Endodermal cell (in vitro differentiated cells): ENCODE data around the gene HLA-G. TPM values are rescaled to one million over a fixed set of nuclear protein-coding genes. Genes with fewer than 3 reads are reported as not detected.

ENCODE experiments used
- total RNA-seq, 2 donors: library from RNA; stranded (reverse); fragmentation: NEBNext Ultra II Directional in 1 of 2; extraction: Animal tissue kit (Norgen Biotek cat#: 25700) in 1 of 2; gene quantifications; 2 replicates in 1 of 2; 3 replicates in 1 of 2; pipeline ENCODE4 v1.2.1, GENCODE V29; 2021

HLA-G gene
- total RNA-seq, 2 donors from 2014 or later = 0.58 to 1.1 TPM

Other genes with a start within 250 kb of the HLA-G start
- not detected for gene OR2H2, start 242.7 kb upstream of the HLA-G start, total RNA-seq
- 10 to 100 TPM; 81.8 to 99.1 TPM for gene GABBR1, start 194.6 kb upstream of the HLA-G start, total RNA-seq
- gene MOG, start 170.7 kb upstream of the HLA-G start, total RNA-seq = not detected
- under 1 TPM; 0.24 to 0.59 TPM for gene ZFP57, start 146.7 kb upstream of the HLA-G start, total RNA-seq
- 1 to 10 TPM in 1 of 2 donors, under 1 TPM in 1; 0.48 to 3.9 TPM for gene HLA-F, start 104.4 kb upstream of the HLA-G start, total RNA-seq
- 100 to 1,000 TPM; 212 to 282 TPM for gene HLA-A, start 114.7 kb downstream of the HLA-G start, total RNA-seq
- gene POLR1H, start 233.4 kb downstream of the HLA-G start, total RNA-seq = 10 to 100 TPM; 23.0 to 27.2 TPM
- 10 to 100 TPM; 32.4 to 35.2 TPM for gene PPP1R11, start 239.4 kb downstream of the HLA-G start, total RNA-seq
- gene RNF39, start 247.9 kb downstream of the HLA-G start, total RNA-seq = under 1 TPM in 1 of 2 donors, not detected in 1; 0.15 TPM